HEK293 (cell line): ENCODE results near the gene ZNF311.

Source experiments
- CTCF ChIA-PET: fragments of 350-600 bp; formaldehyde crosslinking; extraction: SDS; loops from one replicate; lab custom pipeline; 2021; ENCODE audit warnings: antibody characterized with exemption; lab: Yijun Ruan, JAX
- POLR2A ChIA-PET: fragments of 300-600 bp; formaldehyde crosslinking; extraction: SDS; loops from one replicate; lab custom pipeline; 2020; ENCODE audit warnings: antibody characterized with exemption, inconsistent platforms; lab: Yijun Ruan, JAX
- H3K27ac ChIP-seq: fragments of 200-500 bp; sonication (Bioruptor generic); 2 replicates; pipeline ENCODE4 v1.5.1; 2014; ENCODE audit warnings: low read depth, low read length, control low read depth, inconsistent platforms; ENCODE audit errors: extremely low read depth
- H3K36me3 ChIP-seq, 2 experiments: fragments of 200-500 bp in 1 of 2; sonication (Bioruptor generic) in 1 of 2; 1 replicate in 1 of 2; 2 replicates in 1 of 2; pipeline ENCODE4 v1.5.1; 2014 to 2017; ENCODE audit warnings: inconsistent platforms in 2 of 2, low read length in 2 of 2; ENCODE audit not compliant: control insufficient read depth in 2 of 2, insufficient read depth in 1 of 2
- H3K4me1 ChIP-seq: fragments of 200-500 bp; sonication (Bioruptor generic); 2 replicates; pipeline ENCODE4 v1.5.1; 2014; ENCODE audit warnings: mild to moderate bottlenecking, low read length, inconsistent platforms; ENCODE audit not compliant: control insufficient read depth, insufficient read depth
- H3K4me3 ChIP-seq: 2 replicates; pipeline ENCODE4 v1.5.1; 2011; ENCODE audit warnings: low read depth, mild to moderate bottlenecking, control low read depth, low read length, moderate library complexity
- H3K9me3 ChIP-seq: fragments of 200-500 bp; sonication (Bioruptor generic); 2 replicates; pipeline ENCODE4 v1.5.1; 2014; ENCODE audit warnings: low read depth, low read length, inconsistent platforms; ENCODE audit not compliant: control insufficient read depth, insufficient read depth
- FEZF1 ChIP-seq: fragments of 450-650 bp; formaldehyde crosslinking; IDR thresholded peaks from 2 replicates; pipeline ENCODE4 v1.5.1; 2016; ENCODE audit warnings: missing biosample characterization, missing genetic modification characterization
- GLIS1 ChIP-seq: fragments of 450-650 bp; formaldehyde crosslinking; IDR thresholded peaks from 2 replicates; pipeline ENCODE4 v1.5.1; 2016; ENCODE audit warnings: missing biosample characterization, missing genetic modification characterization
- KLF7 ChIP-seq: fragments of 450-650 bp; formaldehyde crosslinking; IDR thresholded peaks from 2 replicates; pipeline ENCODE4 v1.5.1; 2016; ENCODE audit warnings: missing biosample characterization, missing genetic modification characterization, borderline replicate concordance
- MEIS1 ChIP-seq: sonication (generic); formaldehyde crosslinking; IDR thresholded peaks from 2 replicates; pipeline ENCODE4 v1.8.1; 2022; ENCODE audit warnings: missing genetic modification reagents, mild to moderate bottlenecking, borderline replicate concordance
- OSR2 ChIP-seq: fragments of 450-650 bp; formaldehyde crosslinking; IDR thresholded peaks from 2 replicates; pipeline ENCODE4 v1.5.1; 2016; ENCODE audit warnings: missing biosample characterization, missing genetic modification characterization
- PRDM1 ChIP-seq: fragments of 450-650 bp; formaldehyde crosslinking; IDR thresholded peaks from 2 replicates; pipeline ENCODE4; 2016; ENCODE audit warnings: missing biosample characterization, missing genetic modification characterization
- REPIN1 ChIP-seq: fragments of 450-650 bp; formaldehyde crosslinking; IDR thresholded peaks from 2 replicates; pipeline ENCODE4 v1.5.1; 2017; ENCODE audit warnings: missing biosample characterization, missing genetic modification characterization, low read depth
- ZEB2 ChIP-seq: fragments of 450-650 bp; formaldehyde crosslinking; IDR thresholded peaks from 2 replicates; pipeline ENCODE4 v1.5.1; 2016; ENCODE audit warnings: missing biosample characterization, missing genetic modification characterization
- ZIC2 ChIP-seq: fragments of 450-650 bp; formaldehyde crosslinking; IDR thresholded peaks from 2 replicates; pipeline ENCODE4 v1.5.1; 2016; ENCODE audit warnings: missing biosample characterization, missing genetic modification characterization
- ZNF121 ChIP-seq: fragments of 450-650 bp; formaldehyde crosslinking; IDR thresholded peaks from 2 replicates; pipeline ENCODE4 v1.5.1; 2016; ENCODE audit warnings: missing biosample characterization, missing genetic modification characterization
- ZNF140 ChIP-seq: fragments of 450-650 bp; formaldehyde crosslinking; IDR thresholded peaks from 2 replicates; pipeline ENCODE4 v1.5.1; 2016; ENCODE audit warnings: missing biosample characterization, missing genetic modification characterization
- ZNF157 ChIP-seq: fragments of 450-650 bp; formaldehyde crosslinking; IDR thresholded peaks from 2 replicates; pipeline ENCODE4 v1.5.1; 2016; ENCODE audit warnings: missing biosample characterization, missing genetic modification characterization
- ZNF211 ChIP-seq: fragments of 450-650 bp; formaldehyde crosslinking; IDR thresholded peaks from 2 replicates; pipeline ENCODE4 v1.5.1; 2016; ENCODE audit warnings: low read depth, missing biosample characterization, missing genetic modification characterization
- ZNF239 ChIP-seq: fragments of 450-650 bp; formaldehyde crosslinking; IDR thresholded peaks from 2 replicates; pipeline ENCODE4 v1.5.1; 2016; ENCODE audit warnings: missing biosample characterization, missing genetic modification characterization
- ZNF266 ChIP-seq: fragments of 450-650 bp; formaldehyde crosslinking; IDR thresholded peaks from 2 replicates; pipeline ENCODE4 v1.5.1; 2016; ENCODE audit warnings: missing biosample characterization, missing genetic modification characterization, low read depth
- ZNF274 ChIP-seq, 2 experiments: fragments of 200-500 bp in 1 of 2; fragments of 450-650 bp in 1 of 2; sonication (Bioruptor generic) in 1 of 2; formaldehyde crosslinking in 1 of 2; IDR thresholded peaks; 2 replicates each; pipeline versions ENCODE4 v1.5.1 to v1.6.1; 2014 to 2016; ENCODE audit warnings: borderline replicate concordance in 1 of 2, inconsistent platforms in 1 of 2, low read length in 1 of 2, missing biosample characterization in 1 of 2, missing genetic modification characterization in 1 of 2
- ZNF341 ChIP-seq: fragments of 450-650 bp; formaldehyde crosslinking; IDR thresholded peaks from 2 replicates; pipeline ENCODE4; 2016; ENCODE audit warnings: low read depth, missing biosample characterization, missing genetic modification characterization
- ZNF354C ChIP-seq: fragments of 450-650 bp; formaldehyde crosslinking; IDR thresholded peaks from 2 replicates; pipeline ENCODE4 v1.5.1; 2016; ENCODE audit warnings: missing biosample characterization, missing genetic modification characterization, low read depth, borderline replicate concordance
- ZNF366 ChIP-seq: fragments of 450-650 bp; formaldehyde crosslinking; conservative IDR thresholded peaks from 2 replicates; pipeline ENCODE4 v1.5.1; 2016; ENCODE audit warnings: missing biosample characterization, missing genetic modification characterization
- ZNF391 ChIP-seq: fragments of 450-650 bp; formaldehyde crosslinking; IDR thresholded peaks from 2 replicates; pipeline ENCODE4 v1.5.1; 2016; ENCODE audit warnings: low read depth, missing biosample characterization, missing genetic modification characterization, borderline replicate concordance
- ZNF404 ChIP-seq: fragments of 450-650 bp; formaldehyde crosslinking; IDR thresholded peaks from 2 replicates; pipeline ENCODE4 v1.5.1; 2017; ENCODE audit warnings: missing biosample characterization, missing genetic modification characterization
- ZNF423 ChIP-seq: fragments of 450-650 bp; formaldehyde crosslinking; IDR thresholded peaks from 2 replicates; pipeline ENCODE4 v1.5.1; 2016; ENCODE audit warnings: missing biosample characterization, missing genetic modification characterization
- ZNF433 ChIP-seq: fragments of 450-650 bp; formaldehyde crosslinking; IDR thresholded peaks from 2 replicates; pipeline ENCODE4 v1.5.1; 2016; ENCODE audit warnings: missing biosample characterization, missing genetic modification characterization, low read depth
- ZNF48 ChIP-seq: fragments of 450-650 bp; formaldehyde crosslinking; IDR thresholded peaks from 2 replicates; pipeline ENCODE4 v1.5.1; 2016; ENCODE audit warnings: missing biosample characterization, missing genetic modification characterization
- ZNF585B ChIP-seq: fragments of 450-650 bp; formaldehyde crosslinking; IDR thresholded peaks from 2 replicates; pipeline ENCODE4 v1.5.1; 2016; ENCODE audit warnings: missing biosample characterization, missing genetic modification characterization
- ZNF610 ChIP-seq: fragments of 450-650 bp; formaldehyde crosslinking; IDR thresholded peaks from 2 replicates; pipeline ENCODE4 v1.5.1; 2016; ENCODE audit warnings: missing biosample characterization, missing genetic modification characterization, borderline replicate concordance
- ZNF629 ChIP-seq: fragments of 450-650 bp; formaldehyde crosslinking; IDR thresholded peaks from 2 replicates; pipeline ENCODE4 v1.5.1; 2017; ENCODE audit warnings: missing biosample characterization, missing genetic modification characterization
- ZNF670 ChIP-seq: fragments of 450-650 bp; formaldehyde crosslinking; IDR thresholded peaks from 2 replicates; pipeline ENCODE4 v1.5.1; 2016; ENCODE audit warnings: missing biosample characterization, missing genetic modification characterization, low read depth
- ZNF707 ChIP-seq: fragments of 450-650 bp; formaldehyde crosslinking; IDR thresholded peaks from 2 replicates; pipeline ENCODE4 v1.5.1; 2016; ENCODE audit warnings: missing biosample characterization, missing genetic modification characterization
- ZNF768 ChIP-seq: fragments of 450-650 bp; formaldehyde crosslinking; IDR thresholded peaks from 2 replicates; pipeline ENCODE4 v1.5.1; 2018; ENCODE audit warnings: missing biosample characterization, mild to moderate bottlenecking, missing genetic modification characterization
- ZNF837 ChIP-seq: fragments of 450-650 bp; formaldehyde crosslinking; IDR thresholded peaks from 2 replicates; pipeline ENCODE4 v1.5.1; 2016; ENCODE audit warnings: missing biosample characterization, missing genetic modification characterization
- ZSCAN16 ChIP-seq: fragments of 450-650 bp; formaldehyde crosslinking; IDR thresholded peaks from 2 replicates; pipeline ENCODE4 v1.5.1; 2016; ENCODE audit warnings: missing biosample characterization, missing genetic modification characterization
- ZSCAN23 ChIP-seq: fragments of 450-650 bp; formaldehyde crosslinking; IDR thresholded peaks from 2 replicates; pipeline ENCODE4 v1.5.1; 2016; ENCODE audit warnings: missing biosample characterization, missing genetic modification characterization
- ZSCAN30 ChIP-seq: fragments of 450-650 bp; IDR thresholded peaks from 2 replicates; pipeline ENCODE4 v1.5.1; 2018; ENCODE audit warnings: missing biosample characterization, mild to moderate bottlenecking, missing genetic modification characterization, moderate library complexity
- TF ChIP-seq, protein P1 (sequence below): fragments of 450-650 bp; formaldehyde crosslinking; IDR thresholded peaks from 2 replicates; pipeline ENCODE4 v1.5.1; 2016; ENCODE audit warnings: missing biosample characterization, missing genetic modification characterization
- TF ChIP-seq, protein P2 (sequence below): fragments of 450-650 bp; formaldehyde crosslinking; IDR thresholded peaks from 2 replicates; pipeline ENCODE4 v1.5.1; 2016; ENCODE audit warnings: missing biosample characterization, missing genetic modification characterization
- TF ChIP-seq, protein P3 (sequence below): fragments of 450-650 bp; formaldehyde crosslinking; IDR thresholded peaks from 2 replicates; pipeline ENCODE4 v1.5.1; 2016; ENCODE audit warnings: missing biosample characterization, missing genetic modification characterization

ZNF311 gene

DNA sequence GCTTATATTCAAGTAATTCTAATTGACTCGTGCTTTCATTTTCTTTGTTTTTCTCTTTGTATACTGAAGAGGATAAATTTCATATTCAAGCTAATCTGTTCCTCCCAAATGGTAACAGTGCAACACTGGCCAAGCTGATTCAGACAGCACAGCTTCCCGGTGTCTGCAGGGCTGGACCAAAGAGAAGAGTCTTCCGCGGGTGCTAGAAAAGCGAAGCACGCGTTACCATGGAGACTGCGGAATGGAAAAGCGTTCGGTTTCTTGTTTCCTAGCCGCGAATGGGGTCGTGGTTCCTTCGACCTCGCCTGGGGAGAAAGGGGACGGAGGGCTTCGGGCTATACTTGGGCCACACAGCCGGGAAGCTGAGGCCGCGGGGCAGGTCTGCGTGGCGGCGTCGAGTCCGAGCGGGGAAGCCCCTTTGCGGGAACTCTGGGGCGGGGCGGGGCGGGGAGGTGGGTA, 6.2 kb upstream of the ZNF311 start:
- ChIA-PET CTCF (interaction anchor here (0.6 to 2.4 kb wide), 5 partner anchors 26 to 174 kb away, joined by 3 to 9 read pairs (median 3); no protein-coding TSS in a partner anchor), POLR2A (interaction anchor here (0.9 to 1.7 kb wide), 2 partner anchors 26 to 87 kb away, joined by 4 to 15 read pairs; partner anchors contain the start of gene TRIM27)
- no peaks in the 10 kb centered on the region for H3K9me3 ChIP-seq
- no peak overlapping the region for H3K27ac ChIP-seq
- H3K36me3 ChIP-seq: no peaks in the 10 kb centered on the region
- peak overlapping the region; percentile 60 for H3K4me3 ChIP-seq
- no peaks in the 10 kb centered on the region for H3K4me1 ChIP-seq
- TF ChIP-seq ZNF211 (tag by site-specific recombination) (no peak), ZNF404 (tag by site-specific recombination) (no peak), ZNF121 (no peak), ZNF423 (tag by site-specific recombination) (no peak), MEIS1 (CRISPR knock-in tag) (no peak), ZNF610 (tag by site-specific recombination) (no peak), ZNF707 (tag by site-specific recombination) (no peak), ZSCAN23 (tag by site-specific recombination) (no peak), ZNF433 (tag by site-specific recombination) (no peak), ZEB2 (0 out of 2 replicates have a peak, but pooled peaks have one; percentile 22), FEZF1 (tag by site-specific recombination) (no peak), ZNF768 (tag by site-specific recombination) (no peak), ZNF140 (tag by site-specific recombination) (no peak), KLF7 (tag by site-specific recombination) (no peak), ZNF274 (IDR thresholded peaks at IDR 0.05; ENCODE audit: low read length) (no peak), ZNF274 (tag by site-specific recombination; IDR thresholded peaks at IDR 0.05; ENCODE audit: borderline replicate concordance) (no peak), ZNF266 (tag by site-specific recombination) (no peak), ZNF366 (no peak), PRDM1 (tag by site-specific recombination) (peak; percentile 29; the same call in 1 of the 2 replicates), ZNF341 (peak; percentile 68), ZSCAN16 (tag by site-specific recombination) (no peak), ZNF48 (tag by site-specific recombination) (no peak), GLIS1 (tag by site-specific recombination) (no peak), OSR2 (tag by site-specific recombination) (no peak), ZNF837 (tag by site-specific recombination) (no peak), ZNF157 (tag by site-specific recombination) (no peak), ZSCAN30 (no peak), ZNF354C (tag by site-specific recombination) (no peak), ZIC2 (tag by site-specific recombination) (no peak), ZNF670 (tag by site-specific recombination) (no peak), REPIN1 (tag by site-specific recombination) (no peak), ZNF585B (tag by site-specific recombination) (no peak), ZNF391 (tag by site-specific recombination) (no peak), ZNF239 (tag by site-specific recombination) (no peak), ZNF629 (tag by site-specific recombination) (no peak)
- TF ChIP-seq, protein P1, sequence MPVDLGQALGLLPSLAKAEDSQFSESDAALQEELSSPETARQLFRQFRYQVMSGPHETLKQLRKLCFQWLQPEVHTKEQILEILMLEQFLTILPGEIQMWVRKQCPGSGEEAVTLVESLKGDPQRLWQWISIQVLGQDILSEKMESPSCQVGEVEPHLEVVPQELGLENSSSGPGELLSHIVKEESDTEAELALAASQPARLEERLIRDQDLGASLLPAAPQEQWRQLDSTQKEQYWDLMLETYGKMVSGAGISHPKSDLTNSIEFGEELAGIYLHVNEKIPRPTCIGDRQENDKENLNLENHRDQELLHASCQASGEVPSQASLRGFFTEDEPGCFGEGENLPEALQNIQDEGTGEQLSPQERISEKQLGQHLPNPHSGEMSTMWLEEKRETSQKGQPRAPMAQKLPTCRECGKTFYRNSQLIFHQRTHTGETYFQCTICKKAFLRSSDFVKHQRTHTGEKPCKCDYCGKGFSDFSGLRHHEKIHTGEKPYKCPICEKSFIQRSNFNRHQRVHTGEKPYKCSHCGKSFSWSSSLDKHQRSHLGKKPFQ (tag by site-specific recombination): no peak
- TF ChIP-seq, protein P2, sequence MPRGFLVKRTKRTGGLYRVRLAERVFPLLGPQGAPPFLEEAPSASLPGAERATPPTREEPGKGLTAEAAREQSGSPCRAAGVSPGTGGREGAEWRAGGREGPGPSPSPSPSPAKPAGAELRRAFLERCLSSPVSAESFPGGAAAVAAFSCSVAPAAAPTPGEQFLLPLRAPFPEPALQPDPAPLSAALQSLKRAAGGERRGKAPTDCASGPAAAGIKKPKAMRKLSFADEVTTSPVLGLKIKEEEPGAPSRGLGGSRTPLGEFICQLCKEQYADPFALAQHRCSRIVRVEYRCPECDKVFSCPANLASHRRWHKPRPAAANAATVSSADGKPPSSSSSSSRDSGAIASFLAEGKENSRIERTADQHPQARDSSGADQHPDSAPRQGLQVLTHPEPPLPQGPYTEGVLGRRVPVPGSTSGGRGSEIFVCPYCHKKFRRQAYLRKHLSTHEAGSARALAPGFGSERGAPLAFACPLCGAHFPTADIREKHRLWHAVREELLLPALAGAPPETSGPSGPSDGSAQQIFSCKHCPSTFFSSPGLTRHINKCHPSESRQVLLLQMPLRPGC (tag by site-specific recombination): no peak
- TF ChIP-seq, protein P3, sequence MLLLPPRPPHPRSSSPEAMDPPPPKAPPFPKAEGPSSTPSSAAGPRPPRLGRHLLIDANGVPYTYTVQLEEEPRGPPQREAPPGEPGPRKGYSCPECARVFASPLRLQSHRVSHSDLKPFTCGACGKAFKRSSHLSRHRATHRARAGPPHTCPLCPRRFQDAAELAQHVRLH (tag by site-specific recombination): no peak
